Measurements from ENCODE around the gene AJM1. TPM values are rescaled to one million over a fixed set of nuclear protein-coding genes. Genes with fewer than 3 reads are reported as not detected.

The AJM1 gene
- total RNA-seq, 1 donor: 1.3 TPM

GRCh38 chr9:136845465-136846260 lies 3.4 kb downstream of the AJM1 start:
- TF ChIP-seq CTCF (IDR thresholded peaks at IDR 0.05; ENCODE audit: insufficient read depth, low read length): no peak
- no peak for DNase-seq (ENCODE audit: low read depth)
- H3K4me3 ChIP-seq (ENCODE audit: low read depth, low read length): no peak overlapping the region

- H3K4me3 ChIP-seq (ENCODE audit: low read depth, low read length): peak overlapping the region; percentile 25
- no peak for TF ChIP-seq CTCF (IDR thresholded peaks at IDR 0.05; ENCODE audit: insufficient read depth, low read length)
- DNase-seq (ENCODE audit: low read depth): no peak
Measured at GRCh38 chr9:136846376-136847087, 4.3 kb downstream of the AJM1 start.

DNA sequence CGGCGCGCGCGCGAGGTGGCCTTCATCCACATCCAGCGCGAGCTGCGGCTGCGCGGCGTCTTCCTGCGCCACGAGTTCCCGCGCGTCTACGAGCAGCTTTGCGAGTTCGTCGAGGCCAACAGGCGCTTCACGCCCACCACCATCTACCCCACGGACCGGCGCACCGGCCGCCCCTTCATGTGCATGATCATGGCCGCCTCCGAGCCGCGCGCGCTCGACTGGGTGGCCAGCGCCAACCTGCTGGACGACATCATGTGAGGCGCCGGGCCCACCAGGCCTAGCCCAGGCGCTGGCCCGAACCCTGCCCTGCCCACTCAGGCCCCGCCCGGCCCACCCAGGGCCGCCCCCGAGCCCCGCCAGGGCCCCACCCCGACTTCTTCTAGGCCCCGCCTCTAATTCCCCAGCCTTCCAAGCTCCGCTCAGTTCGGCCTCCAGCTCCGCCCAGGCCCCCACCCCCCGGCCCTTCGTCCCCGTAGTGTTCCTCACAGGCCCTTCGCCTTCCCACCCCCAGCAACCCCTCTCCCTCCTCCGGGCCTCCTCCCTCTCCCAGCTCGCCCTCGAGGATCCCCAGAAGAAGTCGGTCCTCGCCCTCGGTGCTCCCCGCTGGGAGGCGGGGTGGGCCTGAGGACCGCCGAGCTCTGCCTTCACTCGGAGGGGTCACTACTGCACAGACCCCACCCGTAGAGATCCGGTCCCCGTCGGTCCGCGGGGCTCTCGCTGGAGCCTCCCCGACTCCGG lies 5.0 kb downstream of the AJM1 start:
- H3K4me3 ChIP-seq (ENCODE audit: low read depth, low read length): peak overlapping the region; percentile 99
- TF ChIP-seq CTCF (IDR thresholded peaks at IDR 0.05; ENCODE audit: insufficient read depth, low read length): no peak
- DNase-seq (ENCODE audit: low read depth): peak; percentile 74

DNA sequence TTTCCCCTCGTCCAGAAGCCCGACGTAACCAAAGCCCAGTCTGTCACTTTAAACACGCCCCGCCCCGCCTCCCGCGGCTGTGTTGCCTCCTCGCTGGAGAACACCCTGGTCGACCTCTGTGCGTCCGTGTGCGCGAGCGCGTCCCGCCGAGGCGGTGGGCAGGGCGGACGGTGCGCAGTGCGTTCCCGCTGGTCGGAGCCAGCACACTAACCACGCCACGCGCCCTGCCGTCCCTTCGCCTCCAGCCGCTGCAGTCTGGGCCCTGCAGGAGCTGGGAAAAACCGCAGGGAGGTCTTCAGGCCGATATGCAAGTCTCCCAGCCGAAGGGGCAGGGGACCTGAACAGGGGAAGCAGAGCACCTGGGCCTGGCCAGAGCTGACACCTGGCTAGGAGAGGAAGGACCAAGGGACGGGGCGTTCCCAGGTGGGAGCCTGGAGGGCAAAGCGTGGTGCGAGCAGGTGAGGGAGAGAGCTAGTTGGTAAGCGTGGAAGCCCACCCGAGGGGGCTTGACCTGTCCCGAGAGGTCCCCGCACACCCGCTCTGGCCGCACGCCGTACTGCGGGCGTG lies 5.6 kb downstream of the AJM1 start:
- peak overlapping the region; percentile 99 for H3K4me3 ChIP-seq (ENCODE audit: low read depth, low read length)
- DNase-seq (ENCODE audit: low read depth): peak; percentile 81
- TF ChIP-seq CTCF (IDR thresholded peaks at IDR 0.05; ENCODE audit: insufficient read depth, low read length): no peak

- TF ChIP-seq CTCF (IDR thresholded peaks at IDR 0.05; ENCODE audit: insufficient read depth, low read length): peak; percentile 2
- no peak for DNase-seq (ENCODE audit: low read depth)
- H3K4me3 ChIP-seq (ENCODE audit: low read depth, low read length): peak overlapping the region; percentile 99
Measured at GRCh38 chr9:136848393-136849037, 6.2 kb downstream of the AJM1 start.

All from fibroblast of the aortic adventitia (primary cell).